GM21423 (cell line): ENCODE data around the gene EGFL7.
A peak's percentile ranks its signal among the peaks of the same experiment; 100 is the strongest.

Source experiments
- ATAC-seq: cut with Tn5 transposase; IDR thresholded peaks from one replicate; pipeline ENCODE4 v1.9.1; 2021; ENCODE audit warnings: mild to moderate bottlenecking, moderate library complexity; ENCODE audit not compliant: unreplicated experiment

EGFL7 gene

DNA sequence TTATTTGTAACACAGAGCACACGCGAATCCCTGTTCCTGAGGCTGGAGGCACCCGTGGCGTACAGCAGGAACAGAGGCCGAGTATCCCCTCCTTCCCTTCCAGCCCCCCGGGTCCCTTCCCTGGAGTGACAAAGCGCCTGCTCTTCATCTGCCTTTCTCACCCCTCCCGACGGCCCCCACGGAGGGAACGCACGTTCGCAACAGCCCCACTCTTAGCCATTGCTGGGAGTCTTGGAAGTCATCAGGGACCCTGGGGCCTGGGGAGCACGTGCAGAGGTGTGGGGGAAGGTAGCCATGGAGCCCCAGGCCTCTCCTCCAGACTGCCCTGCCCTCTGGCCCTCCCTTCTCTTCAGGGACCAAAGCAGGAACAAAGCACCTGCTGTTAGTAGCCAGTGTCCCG lies 22.1 kb downstream of the EGFL7 start:
- ATAC-seq: no peak

DNA sequence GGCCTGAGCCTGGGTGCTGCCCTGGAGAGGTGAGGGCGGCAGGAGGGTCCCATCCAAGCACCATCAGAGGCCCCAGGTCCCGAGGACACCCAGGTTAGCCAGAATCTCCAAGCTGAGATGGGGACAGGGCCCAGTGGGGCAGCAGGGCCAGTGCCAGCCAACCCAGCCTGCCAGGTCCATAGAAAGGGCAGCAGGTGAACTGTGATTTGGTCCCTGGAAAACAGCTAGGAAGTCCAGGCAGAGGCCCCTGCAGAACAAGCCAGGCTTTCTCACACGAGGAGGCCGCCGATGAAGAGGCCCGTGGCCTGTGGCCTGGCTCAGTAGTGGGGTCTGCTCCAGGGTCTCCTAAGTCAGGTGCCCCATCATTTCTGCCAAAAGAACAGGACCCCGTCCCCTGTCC lies 22.5 kb downstream of the EGFL7 start:
- no peak for ATAC-seq

DNA sequence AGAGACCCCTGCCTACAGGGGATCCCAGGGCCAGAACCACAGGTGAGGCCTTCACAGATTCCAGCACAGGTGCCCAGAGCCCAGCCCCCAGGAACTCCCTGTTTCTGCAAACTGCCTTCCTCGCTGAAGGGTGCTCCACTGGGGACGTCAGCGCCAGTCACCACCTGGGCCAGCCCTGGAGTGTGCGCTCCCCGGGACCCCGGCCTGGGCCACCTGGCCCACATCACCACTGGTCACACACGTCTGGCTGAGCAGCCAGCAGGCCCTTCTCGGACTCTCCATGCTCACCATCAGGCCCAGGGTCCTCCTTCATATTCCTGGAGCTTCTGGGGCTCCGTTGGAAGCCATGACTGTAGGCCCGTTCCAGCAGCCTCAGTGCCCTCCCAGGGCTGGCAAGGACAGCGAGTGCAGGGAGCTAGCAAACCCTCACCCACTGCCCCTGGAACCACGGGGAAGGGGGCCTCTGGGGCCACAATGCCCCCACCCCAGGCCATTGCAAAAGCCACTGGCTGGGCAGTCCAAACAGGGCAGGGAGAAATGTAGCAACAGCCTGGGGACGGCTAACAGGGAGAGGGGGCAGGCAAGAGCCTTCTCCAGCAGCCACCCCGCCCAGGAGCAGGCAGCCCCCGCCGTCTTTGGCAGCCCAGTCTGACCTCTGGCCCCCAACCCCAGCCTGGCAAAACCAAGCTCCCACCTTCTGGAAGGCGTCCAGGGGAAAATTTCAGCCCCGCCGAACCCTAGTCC lies 23.2 kb downstream of the EGFL7 start:
- no peak for ATAC-seq

DNA sequence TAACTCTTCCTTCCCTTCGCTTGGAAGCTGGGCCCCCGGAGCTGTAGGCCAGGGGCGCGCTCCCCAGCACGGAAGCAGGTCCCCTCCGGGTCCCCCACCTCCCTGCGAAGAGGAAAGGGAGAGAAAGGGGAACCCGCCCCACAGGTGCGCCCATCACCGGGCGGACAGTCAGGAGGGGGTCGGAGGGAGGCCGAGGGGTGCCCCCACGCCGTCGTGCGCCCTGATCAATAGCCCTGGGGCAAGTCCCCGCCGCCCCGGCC lies 23.7 kb downstream of the EGFL7 start:
- ATAC-seq: peak; percentile 2

DNA sequence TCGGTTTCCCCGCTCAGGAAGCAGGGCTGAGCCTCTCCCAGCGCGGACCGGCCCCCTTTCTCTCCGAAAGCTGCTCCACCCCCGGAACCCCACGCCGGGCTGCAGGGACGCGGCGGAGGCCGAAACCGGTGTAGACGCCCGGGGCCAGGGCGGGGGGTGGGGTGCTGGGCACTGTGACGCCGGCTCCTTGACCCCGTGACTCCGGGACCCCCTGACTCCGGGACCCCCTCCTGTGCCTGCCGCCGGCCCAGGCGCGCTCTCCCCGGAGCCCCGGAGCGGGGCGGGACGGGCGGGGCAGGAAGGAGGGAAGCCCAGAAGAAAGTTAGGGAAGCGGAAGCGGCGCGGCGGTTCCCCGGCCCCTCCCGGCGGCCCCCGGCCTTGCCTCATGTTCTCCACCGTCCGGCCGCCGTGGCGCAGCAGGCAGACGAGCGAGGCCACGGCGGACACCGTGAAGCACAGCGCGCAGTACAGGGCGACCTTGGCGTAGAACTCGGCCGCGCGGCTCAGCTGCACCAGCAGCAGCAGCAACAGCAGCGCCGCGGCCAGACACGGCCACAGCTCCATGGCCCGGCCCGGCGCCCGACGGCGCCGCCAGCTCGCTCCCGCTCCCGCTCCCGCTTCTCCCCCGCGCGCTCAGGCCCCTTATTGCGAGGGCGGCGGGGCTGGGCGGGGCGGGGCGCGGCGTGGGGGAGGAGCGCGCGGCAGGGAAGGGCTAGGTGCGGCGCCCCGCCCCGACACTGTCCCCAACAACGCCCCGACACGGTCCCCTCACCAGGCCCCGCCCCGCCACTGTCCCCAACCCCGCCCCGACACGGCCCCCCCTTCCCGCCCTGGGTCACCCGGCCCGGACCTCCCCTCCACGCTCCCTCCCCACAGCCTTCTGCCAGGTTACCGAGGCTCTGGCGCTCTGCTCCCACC lies 24.3 kb downstream of the EGFL7 start, which contains the start of gene AGPAT2:
AGPAT2 (minus strand) TSS at position 664 of the 918 bp plus-strand sequence; CDS start at position 564, 100 bp downstream.
- peak; percentile 56 for ATAC-seq

DNA sequence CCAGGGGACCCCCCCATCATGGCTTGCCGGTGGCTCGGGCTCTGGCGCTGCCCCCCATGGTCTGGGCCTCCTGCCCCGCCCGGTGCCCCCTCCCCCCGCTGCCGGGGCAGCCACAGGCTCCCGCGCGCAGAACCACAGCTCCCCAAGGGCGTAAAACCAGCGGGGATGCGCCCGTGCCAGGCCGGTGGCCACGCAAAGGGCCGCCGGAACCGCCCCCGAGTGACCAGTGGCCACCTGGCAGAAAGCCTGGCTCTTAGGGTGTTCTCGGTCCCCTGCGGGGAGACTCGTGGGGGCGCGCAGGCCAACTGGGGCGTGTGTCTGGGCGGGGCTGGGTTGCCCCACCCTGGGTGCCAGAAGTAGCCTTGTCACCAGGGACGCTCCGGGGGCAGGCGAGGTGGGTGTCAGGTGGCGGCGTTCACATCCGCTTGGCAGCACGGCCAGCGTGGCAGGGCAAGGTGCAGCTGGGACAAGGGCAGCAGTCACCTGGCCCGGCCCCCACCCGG lies 25.1 kb downstream of the EGFL7 start:
- no peak for ATAC-seq

DNA sequence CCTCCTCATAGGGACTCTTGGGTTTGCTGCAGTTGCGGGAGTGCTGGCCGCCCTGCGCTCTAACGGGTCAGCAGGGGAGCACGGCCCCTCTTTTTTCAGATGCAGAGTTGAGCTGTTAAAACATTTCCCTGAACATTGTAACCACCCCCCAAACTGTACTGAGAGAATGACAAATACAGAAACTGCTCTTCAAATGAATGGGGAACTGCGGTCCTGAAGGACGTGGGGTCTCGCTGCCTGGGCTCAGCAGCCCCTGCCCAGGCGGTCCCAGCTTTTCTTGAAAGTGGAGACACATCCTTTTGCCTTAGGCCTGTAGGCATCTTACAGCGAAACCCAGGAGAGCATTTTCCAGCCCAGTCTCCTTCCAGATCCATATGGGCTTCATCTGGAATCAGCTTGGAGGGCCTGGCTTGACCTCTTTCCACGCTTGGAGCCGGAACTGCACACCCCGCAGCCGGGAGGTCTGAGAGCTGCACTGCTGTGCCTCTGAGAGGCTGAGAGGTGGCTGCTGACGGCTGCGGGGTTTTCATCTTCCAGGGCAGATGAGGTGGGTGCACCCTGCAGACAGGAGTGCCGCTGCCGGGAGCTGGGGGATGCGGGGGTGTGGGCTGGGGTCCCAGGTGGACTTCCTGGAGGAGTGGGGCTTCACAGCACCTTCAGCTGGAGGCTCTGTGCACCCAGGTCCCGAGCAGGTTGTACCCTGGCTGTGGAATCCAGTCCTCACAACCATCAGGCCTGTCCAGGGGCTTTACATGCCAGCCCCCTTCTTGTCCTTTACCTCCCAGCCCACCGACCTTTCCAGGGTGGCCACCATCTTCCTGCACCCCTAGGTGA lies 25.8 kb downstream of the EGFL7 start:
- ATAC-seq: no peak

DNA sequence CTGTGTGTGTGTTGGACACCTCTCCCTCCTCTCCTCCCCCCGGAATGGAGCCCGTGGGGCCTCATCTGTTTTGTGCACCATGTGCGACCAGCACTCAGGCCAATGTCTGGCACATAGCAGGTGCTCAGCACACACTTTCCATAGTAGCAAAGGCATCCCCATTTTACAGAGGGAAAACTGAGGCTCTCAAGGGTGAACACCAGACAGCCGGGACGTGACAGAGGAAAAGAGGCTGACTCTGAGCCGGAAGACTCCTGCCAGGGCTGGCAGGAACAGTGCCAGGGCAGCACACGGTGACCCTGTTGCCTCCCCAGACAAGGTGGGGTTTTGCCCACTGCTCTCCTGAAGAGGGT lies 26.4 kb downstream of the EGFL7 start:
- ATAC-seq: no peak

DNA sequence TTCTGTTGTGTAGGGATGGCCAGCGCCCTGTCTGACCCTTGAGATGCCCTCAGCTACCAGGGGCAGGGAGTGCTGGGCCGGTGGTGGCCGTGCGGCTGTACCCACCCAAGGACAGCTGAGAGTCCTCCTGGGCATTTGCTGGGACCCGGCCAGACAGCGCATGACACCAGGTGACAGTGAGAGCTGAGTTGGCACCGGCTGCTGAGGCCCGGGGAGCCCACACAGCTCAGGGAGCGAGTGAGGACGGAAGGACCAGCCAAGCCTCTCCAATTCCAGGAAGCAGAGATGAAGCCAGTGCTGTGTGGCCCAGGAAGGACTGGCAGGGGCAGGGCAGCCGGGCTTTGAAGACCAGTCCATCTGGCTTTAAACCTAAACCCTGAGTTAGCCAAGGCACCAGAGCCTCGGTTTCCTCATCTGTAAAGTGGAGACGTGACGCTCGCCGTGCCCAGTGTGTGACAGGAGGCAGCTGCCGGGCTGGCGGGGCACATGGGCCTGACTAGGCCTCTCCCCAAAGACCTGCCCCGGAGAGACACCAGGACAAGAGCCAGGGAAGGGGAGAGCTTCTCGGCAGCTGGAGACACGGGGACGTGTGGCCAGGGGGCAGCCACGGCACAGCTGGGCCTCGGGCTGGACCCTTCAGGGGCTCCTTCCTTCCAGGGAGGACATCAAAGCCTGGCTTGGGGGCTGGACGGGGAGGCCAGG lies 27.5 kb downstream of the EGFL7 start:
- no peak for ATAC-seq

DNA sequence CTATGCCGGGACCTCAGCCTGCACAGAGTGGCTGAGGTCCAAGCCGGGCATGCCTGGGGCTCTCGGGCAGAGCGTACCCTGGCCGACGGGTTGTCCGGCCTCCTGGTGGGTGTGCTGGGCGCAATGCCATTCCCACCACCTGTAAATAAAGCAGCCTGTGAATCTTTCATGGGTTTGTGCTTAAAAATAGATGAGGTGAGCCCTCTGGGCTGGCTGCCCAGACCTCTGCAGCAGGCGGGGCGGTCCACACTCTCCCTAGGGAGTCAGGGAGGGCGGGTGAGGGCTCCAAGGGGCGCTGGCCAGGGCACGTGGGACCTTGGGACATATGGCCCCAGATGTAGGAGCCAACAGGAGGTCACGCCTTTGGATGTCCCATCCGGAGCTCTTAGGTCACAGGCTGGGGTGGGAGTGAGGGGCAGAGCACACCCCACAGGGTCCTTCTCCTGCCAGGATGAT lies 28.1 kb downstream of the EGFL7 start:
- ATAC-seq: no peak

DNA sequence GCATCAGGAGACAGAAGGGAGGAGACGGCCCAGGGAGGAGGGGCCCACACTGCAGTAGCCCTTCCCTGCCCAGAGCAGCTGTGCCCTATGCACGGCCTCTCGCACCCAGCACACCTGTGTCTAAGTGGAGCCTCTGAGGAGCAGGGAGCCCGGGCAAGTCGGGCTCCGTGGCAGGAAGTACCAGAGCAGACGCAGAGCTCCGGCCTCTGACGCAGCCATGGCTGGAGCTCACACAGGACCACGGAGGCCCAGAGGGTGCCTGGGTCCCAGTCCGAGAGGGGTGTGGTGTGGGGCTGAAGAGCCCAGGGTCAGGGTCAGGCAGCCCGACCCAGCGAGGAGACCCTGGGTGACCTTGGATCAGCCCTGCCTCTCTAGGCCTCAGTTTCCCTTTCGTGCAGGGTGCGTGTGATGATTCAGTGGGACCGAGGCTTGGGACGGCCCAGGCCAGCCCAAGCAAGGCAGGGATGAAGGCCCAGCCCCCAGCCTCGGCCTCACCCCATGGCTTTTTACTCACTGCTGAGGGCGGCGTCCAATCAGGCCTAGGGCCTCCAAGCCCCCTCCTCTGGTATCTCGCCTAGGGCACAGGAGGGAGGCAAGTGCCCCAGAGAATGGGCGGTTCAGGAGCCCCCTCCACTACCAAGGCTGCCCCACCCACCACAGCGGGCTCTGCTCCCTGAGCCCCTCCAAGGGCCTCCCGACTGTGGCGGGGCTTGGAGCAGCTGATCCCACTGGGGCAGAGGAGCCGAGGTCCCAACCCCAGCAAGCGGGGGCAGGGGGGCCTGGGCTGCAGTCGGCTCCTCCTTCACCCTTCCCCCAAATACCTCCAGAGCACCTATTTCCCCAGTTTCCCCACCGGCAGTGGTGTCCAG lies 28.8 kb downstream of the EGFL7 start:
- ATAC-seq: no peak

DNA sequence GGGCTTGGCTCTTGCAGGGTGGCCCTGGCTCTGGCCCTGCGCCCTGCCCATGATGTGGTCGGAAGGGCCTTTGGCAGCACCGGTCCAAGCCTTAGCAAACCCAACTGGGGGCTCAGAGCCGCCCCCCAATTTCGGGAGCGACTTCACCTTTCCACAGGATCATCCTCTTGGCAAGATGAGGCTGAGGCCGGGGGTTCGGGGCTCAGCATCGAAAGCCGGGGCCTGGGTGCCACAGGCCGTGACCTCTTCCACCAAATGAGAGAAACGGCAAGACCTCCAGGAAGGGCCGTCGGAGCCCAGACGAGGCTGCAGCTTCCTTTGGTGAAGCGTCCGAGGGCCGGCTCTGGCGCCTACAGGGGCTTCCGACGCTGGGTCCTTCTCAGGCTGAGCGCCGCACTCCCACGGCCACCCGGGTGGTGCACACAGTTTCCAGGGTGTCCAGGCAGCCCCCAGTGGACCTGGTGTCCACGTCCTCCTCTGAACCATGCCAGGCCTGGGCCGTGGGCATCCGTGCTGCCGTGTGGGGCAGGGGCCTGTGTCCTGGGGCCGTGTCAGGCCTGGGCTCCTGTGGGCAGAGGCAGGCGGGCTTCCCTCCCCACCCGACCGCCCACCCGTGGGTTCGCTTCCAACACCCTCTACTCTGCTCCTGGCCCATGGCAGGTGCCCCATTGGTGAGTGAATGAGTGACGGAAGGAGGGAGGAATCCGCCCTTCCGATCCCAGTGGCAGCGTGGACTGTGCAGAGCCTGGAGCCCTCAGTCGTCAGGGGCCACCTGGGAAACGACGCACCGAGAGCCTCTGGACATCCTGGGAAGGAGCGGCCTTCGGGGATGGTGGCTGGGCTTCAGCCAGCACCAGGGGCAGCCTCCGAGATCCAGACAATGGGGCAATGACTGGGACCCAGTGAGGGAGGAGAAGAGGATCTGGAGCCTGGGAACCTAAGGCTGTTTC lies 29.7 kb downstream of the EGFL7 start:
- ATAC-seq: no peak

DNA sequence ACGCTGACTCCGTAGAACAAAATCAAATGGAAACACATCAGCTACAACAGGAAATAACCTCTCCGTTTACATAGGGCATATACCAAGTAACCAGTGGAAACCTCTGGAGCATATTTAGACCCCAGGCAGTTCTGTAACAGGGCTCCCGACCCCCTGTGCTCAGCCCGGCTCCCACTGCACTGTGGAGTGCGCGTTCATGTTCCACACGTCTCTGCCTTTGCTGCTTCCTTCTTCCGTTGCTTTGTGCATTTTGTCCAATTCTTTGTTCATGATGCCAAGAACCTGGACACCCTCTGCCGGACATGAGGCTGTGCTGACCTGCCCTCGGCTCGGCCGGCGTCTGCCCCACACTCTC lies 30.4 kb downstream of the EGFL7 start:
- no peak for ATAC-seq

DNA sequence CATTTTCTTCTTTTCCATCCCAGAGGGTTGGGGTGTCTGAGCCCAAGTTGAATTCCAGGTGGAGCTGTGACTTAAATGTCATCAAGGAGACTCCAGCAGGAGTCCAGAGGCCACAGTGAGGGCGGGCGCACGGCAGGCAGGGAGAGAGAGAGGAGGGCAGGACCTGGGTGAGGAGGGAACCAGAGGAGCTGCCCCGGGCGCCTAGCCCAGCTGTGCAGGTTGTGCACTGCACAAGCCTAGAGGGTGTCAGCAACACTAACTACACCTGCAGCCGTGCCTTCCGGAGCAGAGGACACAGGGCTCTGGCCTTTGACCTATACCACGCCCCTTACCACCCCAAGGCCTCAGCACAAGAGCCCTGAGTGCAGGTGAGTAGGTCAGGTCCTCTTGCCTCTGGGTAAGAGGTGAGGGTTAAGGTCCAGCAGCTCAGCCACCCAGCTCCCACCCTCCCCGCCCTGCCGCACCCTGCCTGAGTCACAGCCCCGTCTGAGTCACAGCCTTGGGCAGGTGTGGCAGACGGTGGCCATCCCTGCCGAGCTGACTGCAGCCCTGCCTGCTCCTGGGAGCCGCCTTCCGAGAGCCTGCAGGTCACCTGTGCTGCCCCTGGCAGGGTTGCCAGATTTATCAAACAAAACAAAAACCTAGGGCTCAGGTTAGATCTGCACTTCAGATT lies 30.9 kb downstream of the EGFL7 start:
- no peak for ATAC-seq

DNA sequence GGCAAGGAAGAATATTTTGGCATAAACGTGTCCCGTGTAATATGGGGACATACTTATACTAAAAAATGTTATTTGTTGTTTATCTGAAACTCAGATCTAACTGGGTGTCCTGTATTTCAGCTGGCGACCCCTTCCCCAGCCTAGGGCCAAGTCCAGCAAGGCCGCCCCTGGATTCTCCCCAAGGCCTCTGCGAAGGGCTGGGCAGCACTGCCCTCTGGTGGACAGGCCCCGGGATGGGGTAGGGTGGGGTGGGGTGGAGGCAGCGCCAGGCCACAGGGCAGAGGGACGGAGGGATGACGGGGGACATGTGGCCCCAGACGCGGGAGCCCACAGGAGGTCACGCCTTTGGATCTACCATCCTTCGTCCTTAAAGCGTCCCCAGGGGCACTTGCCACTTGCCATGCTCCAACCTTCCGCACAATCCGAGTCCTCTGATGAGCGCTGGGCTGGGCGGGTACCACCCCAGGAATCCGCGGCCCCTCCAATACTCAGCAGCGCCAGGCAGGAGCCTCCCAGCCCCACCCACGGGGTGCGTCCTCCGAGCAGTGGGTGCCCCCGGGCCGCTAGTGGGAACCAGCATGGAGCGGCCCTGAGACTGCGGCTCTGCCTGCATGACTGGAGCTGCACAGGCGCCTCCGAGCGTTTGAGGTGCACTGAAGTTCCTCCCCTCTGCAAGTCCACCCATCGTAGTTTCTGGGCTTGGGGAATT lies 31.6 kb downstream of the EGFL7 start:
- no peak for ATAC-seq

DNA sequence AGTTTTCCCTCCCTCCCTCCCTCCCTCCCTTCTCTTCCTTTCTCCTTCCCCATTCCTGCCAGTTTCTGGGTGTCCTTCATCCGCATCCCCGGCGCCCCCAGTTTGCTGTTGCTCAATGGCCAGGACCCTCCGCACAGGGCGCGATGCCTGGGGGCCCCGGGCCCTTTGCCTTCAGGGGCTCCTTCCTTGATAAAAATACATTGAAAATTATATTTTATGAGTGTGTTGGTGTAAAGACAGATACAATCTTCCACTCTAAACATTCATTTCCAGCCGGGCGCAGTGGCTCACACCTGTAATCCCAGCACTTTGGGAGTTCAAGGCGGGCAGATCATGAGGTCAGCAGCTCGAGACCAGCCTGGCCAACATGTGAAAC lies 32.1 kb downstream of the EGFL7 start:
- ATAC-seq: no peak

DNA sequence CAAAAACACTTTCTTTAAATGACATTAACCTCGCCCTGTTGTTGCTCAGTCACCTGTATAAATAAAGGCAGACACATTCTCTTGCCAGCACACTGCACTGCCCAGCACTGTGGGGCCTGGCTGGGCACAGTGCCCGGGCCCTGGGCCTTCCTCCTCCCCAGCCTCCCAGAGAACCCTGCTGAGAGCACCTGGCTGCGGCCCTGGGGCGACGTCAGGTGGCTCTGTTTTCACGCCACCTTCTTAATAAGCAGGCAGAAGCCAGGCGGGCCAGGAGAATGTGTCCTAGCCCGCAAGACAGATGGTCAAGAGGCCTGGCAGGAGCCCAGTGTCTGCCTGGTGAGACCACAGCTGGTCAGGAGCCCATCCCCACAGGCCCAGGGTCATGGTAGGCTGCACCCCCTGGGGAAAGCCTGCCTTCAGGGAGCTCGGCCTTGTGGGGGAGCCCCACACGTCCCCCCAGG lies 32.7 kb downstream of the EGFL7 start:
- no peak for ATAC-seq
